ENCODE results near the gene TNS2. TPM values are rescaled to one million over a fixed set of nuclear protein-coding genes. Genes with fewer than 3 reads are reported as not detected.

The TNS2 gene
- total and polyA plus RNA-seq, 10 of the 15 experiments (the other 5 are each of a cell fraction or from before 2014, with no cell fraction given) = 0.03 to 0.72 (median 0.16) TPM; not detected in 4

DNA sequence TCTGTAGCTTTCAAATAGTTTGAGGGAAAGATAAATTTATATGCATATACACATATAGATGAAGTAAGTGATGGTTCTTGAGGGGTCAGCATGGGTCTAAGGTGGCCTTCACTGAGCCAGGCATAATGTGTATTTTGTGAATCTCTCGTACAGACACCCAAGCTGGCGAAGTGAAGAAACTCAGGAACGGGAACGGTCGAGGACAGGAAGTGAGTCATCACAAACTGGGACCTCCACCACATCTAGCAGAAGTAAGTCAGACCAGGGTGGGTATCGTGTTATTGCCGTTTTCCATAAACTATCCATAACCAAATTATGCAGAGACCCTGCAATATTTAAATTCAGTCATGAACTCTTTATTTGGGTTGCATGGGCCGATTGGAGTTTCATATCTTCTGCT is 15.4 kb upstream of the TNS2 start:
- intact Hi-C loops (cut with micrococcal nuclease; ENCODE audit: unreplicated experiment) = no loop called here
- no peak for ATAC-seq
- CTCF ChIA-PET = interaction anchor here (1.2 kb wide), 1 partner anchor 13 kb away, joined by 3 read pairs; no protein-coding TSS in a partner anchor
- FAIRE-seq = no peak
- Histone ChIP-seq H3K9ac (ENCODE audit: control insufficient read depth, insufficient read depth, low read length) (no peak overlapping the region), H3K4me1 (ENCODE audit: control insufficient read depth, insufficient read depth, low read length) (no peaks in the 10 kb centered on the region), H3K4me2 (ENCODE audit: control insufficient read depth, insufficient read depth) (no peak overlapping the region), H3K27ac (ENCODE audit: control insufficient read depth, insufficient read depth) (no peak overlapping the region), H3K4me3 (no peak overlapping the region), H3K79me2 (ENCODE audit: control insufficient read depth, insufficient read depth, low read length) (no peaks in the 10 kb centered on the region), H2AFZ (ENCODE audit: control insufficient read depth, low read depth, low read length) (no peak overlapping the region), H3K27me3 (replicated peaks in 1 of 2; ENCODE audit: control insufficient read depth in 2 of 2, insufficient read depth in 2 of 2, low read length in 1 of 2) (no peaks in the 10 kb centered on the region), H3K36me3 (ENCODE audit: control insufficient read depth in 2 of 2, insufficient read depth in 2 of 2, low read length in 1 of 2) (peaks cover 23 to 60% of the 10 kb centered on the region in 2 experiments), H3K9me3 (replicated peaks; ENCODE audit: control insufficient read depth, insufficient read depth, low read length) (no peaks in the 10 kb centered on the region), H4K20me1 (ENCODE audit: control insufficient read depth, insufficient read depth) (no peaks in the 10 kb centered on the region)
- DNase-seq (ENCODE audit: low read depth, low spot score) = no peak
- in situ Hi-C loops (cut with MboI) = no loop called here
- WGBS (ENCODE audit: insufficient coverage, insufficient replicate concordance, low lambda C conversion rate, missing lambda C conversion rate) = 96% methylated on average over 8 of the region's 8 CpGs
- TF ChIP-seq POLR2AphosphoS2 (IDR thresholded peaks at IDR 0.05; ENCODE audit: low read depth, low read length) = no peak
- no peak for TF ChIP-seq RELA (IDR thresholded peaks at IDR 0.05; ENCODE audit: borderline replicate concordance, partially characterized antibody)
- TF ChIP-seq STAT3 (IDR thresholded peaks at IDR 0.05; ENCODE audit: low read depth, low read length) = no peak
- no peak for TF ChIP-seq YY1 (IDR thresholded peaks at IDR 0.05; ENCODE audit: low read depth, low read length)
- no peak for TF ChIP-seq SIX5 (IDR thresholded peaks at IDR 0.05; ENCODE audit: low read depth, low read length, severe bottlenecking)
- no peak for TF ChIP-seq PAX5 (IDR thresholded peaks at IDR 0.05; ENCODE audit: borderline replicate concordance, low read depth, low read length)
- no peak for TF ChIP-seq LARP7 (IDR thresholded peaks at IDR 0.05)
- no peak for TF ChIP-seq CEBPB (IDR thresholded peaks at IDR 0.05; ENCODE audit: borderline replicate concordance in 1 of 2, low read depth in 2 of 2, low read length in 2 of 2)
- RAD21 ChIA-PET (ENCODE audit: unreplicated experiment) = no interaction called here
- POLR2A ChIA-PET = interaction anchor here (0.8 kb wide), 1 partner anchor 10 kb away, joined by 4 read pairs; no protein-coding TSS in a partner anchor
- no TSS peak for BruUV-seq (replicated peaks)
- SMC1A ChIA-PET (ENCODE audit: uncharacterized antibody, unreplicated experiment) = no interaction called here

DNA sequence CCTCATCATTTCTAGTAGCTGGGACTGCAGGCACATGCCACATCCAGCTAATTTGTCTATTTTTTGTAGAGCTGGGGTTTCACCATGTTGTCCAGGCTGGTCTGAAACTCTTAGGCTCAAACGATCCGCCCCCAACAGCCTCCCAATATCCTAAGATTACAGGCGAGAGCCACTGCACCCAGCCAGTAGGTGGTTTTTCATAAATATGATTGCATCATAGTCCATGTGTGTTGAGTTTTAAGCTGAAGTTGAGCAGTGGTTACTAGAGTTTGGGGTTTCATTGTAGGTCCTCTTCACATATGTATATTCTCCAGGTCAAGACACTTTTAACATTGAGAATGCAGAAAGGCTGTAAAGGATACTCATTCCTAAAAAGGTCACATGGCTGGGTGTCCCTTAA is 13.1 kb upstream of the TNS2 start:
- no peaks in the 10 kb centered on the region for H3K9me3 ChIP-seq (replicated peaks; ENCODE audit: control insufficient read depth, insufficient read depth, low read length)
- H3K27me3 ChIP-seq (replicated peaks in 1 of 2; ENCODE audit: control insufficient read depth in 2 of 2, insufficient read depth in 2 of 2, low read length in 1 of 2) = no peaks in the 10 kb centered on the region
- H3K27ac ChIP-seq (ENCODE audit: control insufficient read depth, insufficient read depth) = no peak overlapping the region
- FAIRE-seq (no peak), DNase-seq (ENCODE audit: low read depth, low spot score) (no peak), ATAC-seq (no peak)
- no peaks in the 10 kb centered on the region for H3K79me2 ChIP-seq (ENCODE audit: control insufficient read depth, insufficient read depth, low read length)
- intact Hi-C loops (cut with micrococcal nuclease; ENCODE audit: unreplicated experiment) = no loop called here
- 97% methylated on average over 3 of the region's 3 CpGs for WGBS (ENCODE audit: insufficient coverage, insufficient replicate concordance, low lambda C conversion rate, missing lambda C conversion rate)
- SMC1A ChIA-PET (ENCODE audit: uncharacterized antibody, unreplicated experiment) = interaction anchor here (1.0 kb wide), 1 partner anchor 9 kb away, joined by 3 read pairs; no protein-coding TSS in a partner anchor
- no peak overlapping the region for H3K4me2 ChIP-seq (ENCODE audit: control insufficient read depth, insufficient read depth)
- no peak overlapping the region for H2AFZ ChIP-seq (ENCODE audit: control insufficient read depth, low read depth, low read length)
- no peaks in the 10 kb centered on the region for H4K20me1 ChIP-seq (ENCODE audit: control insufficient read depth, insufficient read depth)
- no peak overlapping the region for H3K9ac ChIP-seq (ENCODE audit: control insufficient read depth, insufficient read depth, low read length)
- H3K4me1 ChIP-seq (ENCODE audit: control insufficient read depth, insufficient read depth, low read length) = no peaks in the 10 kb centered on the region
- peaks cover 19 to 54% of the 10 kb centered on the region in 2 experiments for H3K36me3 ChIP-seq (ENCODE audit: control insufficient read depth in 2 of 2, insufficient read depth in 2 of 2, low read length in 1 of 2)
- H3K4me3 ChIP-seq = no peak overlapping the region
- POLR2A ChIA-PET = no interaction called here
- CTCF ChIA-PET = interaction anchor here (0.7 to 2.7 kb wide), 3 partner anchors 9 to 30 kb away, joined by 3 to 10 read pairs (median 3); no protein-coding TSS in a partner anchor
- in situ Hi-C loops (cut with MboI) = no loop called here
- no TSS peak for BruUV-seq (replicated peaks)
- RAD21 ChIA-PET (ENCODE audit: unreplicated experiment) = no interaction called here
- no peak for TF ChIP-seq MYC (IDR thresholded peaks at IDR 0.05; ENCODE audit: insufficient read depth, insufficient read length, insufficient replicate concordance, low read length, severe bottlenecking)
- TF ChIP-seq USF2 (IDR thresholded peaks at IDR 0.05; ENCODE audit: borderline replicate concordance, low read depth, low read length) = no peak
- no peak for TF ChIP-seq RBBP5 (conservative IDR thresholded peaks at IDR 0.05)
- no peak for TF ChIP-seq SREBF1 (IDR thresholded peaks at IDR 0.05; ENCODE audit: low read length)
- TF ChIP-seq EGR1 (IDR thresholded peaks at IDR 0.05; ENCODE audit: borderline replicate concordance in 1 of 2, low read depth in 2 of 2, low read length in 2 of 2) = no peak
- TF ChIP-seq HDGF (IDR thresholded peaks at IDR 0.05) = no peak
- TF ChIP-seq SMC3 (IDR thresholded peaks at IDR 0.05; ENCODE audit: borderline replicate concordance, low read length) = no peak
- no peak for TF ChIP-seq BACH1 (IDR thresholded peaks at IDR 0.05; ENCODE audit: borderline replicate concordance)
- TF ChIP-seq DPF2 (IDR thresholded peaks at IDR 0.05) = no peak
- TF ChIP-seq, protein P1, sequence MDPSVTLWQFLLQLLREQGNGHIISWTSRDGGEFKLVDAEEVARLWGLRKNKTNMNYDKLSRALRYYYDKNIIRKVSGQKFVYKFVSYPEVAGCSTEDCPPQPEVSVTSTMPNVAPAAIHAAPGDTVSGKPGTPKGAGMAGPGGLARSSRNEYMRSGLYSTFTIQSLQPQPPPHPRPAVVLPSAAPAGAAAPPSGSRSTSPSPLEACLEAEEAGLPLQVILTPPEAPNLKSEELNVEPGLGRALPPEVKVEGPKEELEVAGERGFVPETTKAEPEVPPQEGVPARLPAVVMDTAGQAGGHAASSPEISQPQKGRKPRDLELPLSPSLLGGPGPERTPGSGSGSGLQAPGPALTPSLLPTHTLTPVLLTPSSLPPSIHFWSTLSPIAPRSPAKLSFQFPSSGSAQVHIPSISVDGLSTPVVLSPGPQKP (IDR thresholded peaks at IDR 0.05; ENCODE audit: low read depth, low read length) = no peak
- no peak for TF ChIP-seq ZNF217 (IDR thresholded peaks at IDR 0.05)

Measured in GM12878 (cell line).